ENCODE results near the gene CDK6.

Gene CDK6

GRCh38 chr7:92682903-92683539 is 153.4 kb downstream of the CDK6 start:
- TF ChIP-seq CTCF (IDR thresholded peaks at IDR 0.05; ENCODE audit: insufficient read depth, low read depth, low read length, missing control alignments) = no peak
- no peak for DNase-seq (ENCODE audit: low read depth)
- no peak overlapping the region for H3K4me3 ChIP-seq (ENCODE audit: low read depth, low read length)

- no peak for TF ChIP-seq CTCF (IDR thresholded peaks at IDR 0.05; ENCODE audit: insufficient read depth, low read depth, low read length, missing control alignments)
- DNase-seq (ENCODE audit: low read depth) = no peak
- H3K4me3 ChIP-seq (ENCODE audit: low read depth, low read length) = no peak overlapping the region
These were observed 154.0 kb downstream of the CDK6 start for GRCh38 chr7:92682330-92682729.

GRCh38 chr7:92681633-92682032 is 154.7 kb downstream of the CDK6 start:
- no peak for DNase-seq (ENCODE audit: low read depth)
- no peak overlapping the region for H3K4me3 ChIP-seq (ENCODE audit: low read depth, low read length)
- TF ChIP-seq CTCF (IDR thresholded peaks at IDR 0.05; ENCODE audit: insufficient read depth, low read depth, low read length, missing control alignments) = no peak

GRCh38 chr7:92680442-92680841 is 155.9 kb downstream of the CDK6 start:
- DNase-seq (ENCODE audit: low read depth) = no peak

GRCh38 chr7:92678291-92678920 is 158.0 kb downstream of the CDK6 start:
- no peak overlapping the region for H3K4me3 ChIP-seq (ENCODE audit: low read depth, low read length)
- no peak for TF ChIP-seq CTCF (IDR thresholded peaks at IDR 0.05; ENCODE audit: insufficient read depth, low read depth, low read length, missing control alignments)
- DNase-seq (ENCODE audit: low read depth) = no peak

More at GRCh38 chr7:92680442-92680841, 155.9 kb downstream of the CDK6 start:
- H3K4me3 ChIP-seq (ENCODE audit: low read depth, low read length) = no peak overlapping the region
- TF ChIP-seq CTCF (IDR thresholded peaks at IDR 0.05; ENCODE audit: insufficient read depth, low read depth, low read length, missing control alignments) = no peak

- peak; percentile 54 for DNase-seq (ENCODE audit: low read depth)
- TF ChIP-seq CTCF (IDR thresholded peaks at IDR 0.05; ENCODE audit: insufficient read depth, low read depth, low read length, missing control alignments) = no peak
- no peak overlapping the region for H3K4me3 ChIP-seq (ENCODE audit: low read depth, low read length)
These were observed 162.0 kb downstream of the CDK6 start for GRCh38 chr7:92674379-92674778.

Data from GM12865 (cell line).